Fibroblast of skin of right biceps (primary cell): ENCODE data around the gene RGS17.
"Not testable (repeated sequence)": the region's sequence is repeated elsewhere in the genome, so short reads cannot be mapped to it uniquely, and the experiment has no call there.

Experiments
- DNase-seq: peaks from one replicate; pipeline ENCODE4 v3.0.0-alpha.2; 2013

Gene RGS17

DNA sequence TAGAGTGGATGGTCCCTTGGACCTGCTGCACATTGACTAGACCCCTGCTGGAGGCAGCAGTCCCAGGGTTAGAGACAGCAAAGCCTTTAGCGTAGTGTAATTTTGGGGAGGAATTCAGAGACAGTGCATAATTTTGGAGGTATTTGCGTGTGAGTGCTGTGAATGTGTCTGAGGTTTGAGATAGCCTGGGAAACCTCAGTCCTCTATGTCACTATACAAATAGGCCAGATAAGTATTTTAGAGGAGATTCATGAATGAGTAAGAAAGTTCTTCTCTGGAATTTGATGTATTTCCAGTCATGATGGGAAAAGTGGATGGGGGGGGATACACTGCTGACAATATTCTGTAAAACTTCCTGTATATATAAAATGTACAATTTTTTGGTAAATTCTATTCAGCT, 102.8 kb downstream of the RGS17 start:
- DNase-seq = peak; percentile 60

- DNase-seq = no peak
Observed at GRCh38 chr6:153027480-153027879, 103.6 kb downstream of the RGS17 start.

GRCh38 chr6:153024709-153025017, 106.4 kb downstream of the RGS17 start:
- DNase-seq = no peak

DNA sequence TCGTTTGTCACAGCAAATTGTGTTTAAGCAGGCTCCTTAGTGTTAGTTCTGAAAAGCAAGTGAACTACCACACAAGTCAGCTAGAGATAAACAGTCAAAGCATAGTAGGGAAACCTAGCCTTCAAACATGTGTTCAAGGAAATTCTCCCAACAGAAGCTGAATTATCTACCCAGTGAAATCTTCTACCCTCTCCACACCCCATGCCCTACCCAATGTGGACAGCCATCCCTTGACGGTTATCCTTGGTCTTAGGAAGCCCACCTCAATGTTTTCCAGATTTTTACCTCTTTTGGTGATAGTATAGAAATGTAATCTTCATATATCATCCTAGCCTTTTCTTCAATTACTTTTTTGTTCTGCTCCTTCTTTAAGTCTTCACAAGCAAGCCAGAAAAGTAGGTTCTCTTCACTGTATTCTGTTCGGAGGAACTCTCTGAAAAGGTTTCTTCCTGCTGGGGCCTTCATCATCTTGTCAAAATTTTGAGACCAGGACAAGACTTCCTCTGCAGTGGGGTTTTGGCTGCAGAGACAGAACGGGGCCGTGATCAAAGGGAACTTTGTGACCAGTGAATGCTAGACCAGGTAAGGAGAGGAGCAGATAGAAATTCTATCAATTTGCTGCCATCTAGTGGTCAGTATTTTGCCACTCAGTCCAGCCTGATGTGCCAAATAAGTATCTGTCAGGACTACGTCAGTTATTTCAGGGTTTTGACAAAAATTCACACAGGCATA, 106.9 kb downstream of the RGS17 start:
- DNase-seq = peak; percentile 58

- no peak for DNase-seq
Observed at GRCh38 chr6:153018355-153018754, 112.7 kb downstream of the RGS17 start.

DNA sequence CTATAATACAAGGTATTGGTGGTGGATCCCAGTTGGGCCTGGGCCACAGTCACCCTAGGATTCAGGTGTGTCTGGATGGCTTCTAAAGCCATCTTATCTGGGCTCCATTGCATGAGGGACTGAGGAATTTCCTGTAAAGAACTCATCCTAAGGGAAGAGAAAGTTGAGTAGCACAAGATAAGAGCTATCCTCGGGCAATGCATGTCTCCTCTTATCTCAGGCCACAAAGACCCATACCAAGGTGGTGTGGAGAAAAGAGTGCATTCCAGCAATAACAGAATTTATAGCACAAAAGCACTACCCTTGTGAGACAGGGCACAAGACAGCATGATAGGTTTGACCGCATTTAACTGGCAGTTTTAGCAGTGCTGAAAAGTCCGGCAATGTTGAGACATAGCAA, 114.2 kb downstream of the RGS17 start:
- DNase-seq = no peak

DNA sequence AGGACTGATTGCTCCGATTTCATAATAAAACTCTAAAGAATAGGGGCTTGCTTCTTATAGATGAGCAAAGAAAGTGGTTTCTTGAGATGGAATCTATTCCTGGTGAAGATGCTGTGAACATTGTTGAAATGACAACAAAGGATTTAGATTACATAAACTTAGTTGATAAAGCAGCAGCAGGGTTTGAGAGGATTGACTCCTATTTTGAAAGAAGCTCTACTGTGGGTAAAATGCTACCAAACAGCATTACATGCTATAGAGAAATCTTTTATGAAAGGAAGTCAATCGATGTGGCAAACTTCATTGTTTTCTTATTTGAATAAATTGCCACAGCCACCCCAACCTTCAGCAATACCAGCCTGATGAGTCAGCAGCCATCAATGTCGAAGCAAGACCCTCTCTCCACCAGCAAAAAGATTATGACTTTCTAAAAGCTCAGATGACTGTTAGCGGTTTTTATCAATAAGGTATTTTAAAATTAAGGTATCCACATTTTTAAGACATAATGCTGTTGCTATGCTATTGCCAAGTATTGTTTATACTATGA, 115.9 kb downstream of the RGS17 start:
- no peak for DNase-seq

DNA sequence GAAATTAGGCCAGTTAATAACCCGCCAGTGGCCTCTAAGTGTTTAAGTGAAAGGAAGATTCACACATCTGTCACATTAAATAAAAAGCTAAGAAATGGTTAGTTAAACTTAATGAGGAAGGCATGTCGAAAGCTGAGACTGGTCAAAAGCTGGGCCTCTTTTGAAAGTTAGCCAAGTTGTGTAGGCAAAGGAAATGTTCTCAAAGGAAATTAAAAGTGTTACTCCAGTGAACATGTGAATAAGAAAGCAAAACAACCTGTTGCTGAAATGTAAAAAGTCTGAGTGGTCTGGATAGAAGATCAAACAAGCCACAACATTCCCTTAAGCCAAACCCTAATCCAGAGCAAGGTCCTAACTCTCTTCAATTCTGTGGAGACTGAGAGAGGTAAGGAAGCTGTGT, 117.6 kb downstream of the RGS17 start:
- no peak for DNase-seq

- DNase-seq = no peak
Observed at GRCh38 chr6:153012856-153013255, 118.2 kb downstream of the RGS17 start.

DNA sequence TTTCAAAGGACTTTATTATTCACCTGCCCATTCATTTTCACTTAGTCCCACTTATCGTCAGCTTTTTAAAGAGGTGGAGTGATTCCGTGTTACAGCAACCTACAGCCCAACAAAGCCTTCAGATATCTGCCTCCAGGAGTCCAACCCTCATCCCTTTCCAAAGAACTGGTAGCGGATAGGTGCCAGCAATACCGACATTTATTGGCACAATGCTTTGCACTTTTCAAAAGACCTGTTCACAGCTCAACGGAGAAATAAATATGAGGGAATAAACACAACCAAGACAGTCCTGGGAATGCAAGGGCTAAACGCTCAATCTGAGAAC, 127.8 kb downstream of the RGS17 start:
- DNase-seq = peak; percentile 10

DNA sequence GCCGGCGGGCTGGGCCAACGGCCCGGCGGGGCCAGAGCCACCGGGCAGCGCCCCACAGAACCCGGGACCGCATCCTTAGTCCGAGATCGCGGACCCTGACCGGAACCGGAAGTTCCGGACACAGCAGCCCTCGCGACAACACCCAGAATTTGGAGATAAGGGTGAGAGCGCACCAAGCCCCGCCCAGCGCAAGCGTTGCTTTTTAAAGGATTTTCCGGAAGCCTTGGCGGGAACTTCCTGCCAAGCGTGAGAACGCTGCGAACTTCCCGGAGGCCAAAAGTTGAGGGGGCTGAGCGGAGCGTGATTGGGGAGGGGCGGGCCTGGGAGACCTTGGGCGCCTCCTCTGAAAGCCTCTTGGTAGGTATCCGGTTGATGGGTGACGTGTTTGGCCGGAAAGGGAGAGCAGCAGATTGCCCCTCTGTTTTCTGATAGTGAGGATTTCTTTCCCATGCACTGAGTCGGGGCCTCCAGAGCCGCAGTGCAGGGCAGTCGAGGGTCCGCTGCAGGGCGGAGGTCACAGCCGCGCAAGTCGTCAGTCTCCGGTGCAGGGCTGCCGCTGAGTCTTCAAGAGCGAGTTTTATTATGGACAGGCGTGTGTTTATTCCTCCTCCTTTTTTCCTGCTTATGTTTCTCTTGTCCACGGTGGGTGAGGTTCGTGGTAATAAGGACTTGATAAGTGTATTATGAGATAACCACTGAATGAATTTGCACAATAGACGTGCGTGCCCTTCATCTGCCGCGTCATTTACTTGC, 128.3 kb downstream of the RGS17 start, which contains the start of gene MTRF1L:
Gene MTRF1L, minus strand, starts transcription at position 97 of the 753 bp plus-strand sequence. Its CDS starts 24 bp downstream, at position 73.
- peak; percentile 98 for DNase-seq

GRCh38 chr6:153001767-153002612, 129.1 kb downstream of the RGS17 start:
- no peak for DNase-seq

DNA sequence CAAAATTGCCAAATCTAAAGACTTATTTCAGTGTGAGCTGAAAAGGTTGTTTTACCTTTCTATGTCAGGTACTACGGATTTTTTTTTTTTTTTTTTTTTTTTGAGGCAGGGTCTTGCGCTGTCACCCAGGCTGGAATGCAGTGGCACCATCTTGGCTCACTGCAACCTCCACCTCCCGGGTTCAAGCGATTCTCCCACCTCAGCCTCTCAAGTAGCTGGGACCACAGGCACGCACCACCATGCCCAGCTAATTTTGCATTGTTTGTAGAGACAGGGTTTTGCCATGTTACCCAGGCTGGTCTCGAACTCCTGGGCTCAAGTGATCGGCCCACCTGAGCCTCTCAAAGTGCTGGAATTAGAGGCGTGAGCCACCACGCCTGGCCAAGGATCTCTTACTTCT, 130.3 kb downstream of the RGS17 start:
- not testable (repeated sequence) for DNase-seq

DNA sequence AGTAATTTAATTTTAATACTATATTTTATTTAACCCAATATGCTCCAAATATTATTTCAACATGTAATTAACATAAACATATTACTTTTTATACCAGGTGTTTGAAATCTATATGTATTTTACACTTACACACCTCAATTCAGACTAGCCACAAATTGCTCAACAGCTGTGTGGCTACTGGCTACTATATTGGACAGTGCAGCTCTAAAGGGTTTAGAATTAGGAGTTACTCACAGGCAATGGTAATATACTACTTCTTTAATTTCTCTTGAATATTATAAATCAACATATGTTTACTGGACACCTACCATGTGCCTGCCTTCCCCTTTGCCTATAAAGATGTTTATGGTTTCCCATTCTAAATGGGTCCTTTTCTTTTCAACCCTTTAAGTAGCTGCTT, 130.8 kb downstream of the RGS17 start:
- DNase-seq = no peak

DNA sequence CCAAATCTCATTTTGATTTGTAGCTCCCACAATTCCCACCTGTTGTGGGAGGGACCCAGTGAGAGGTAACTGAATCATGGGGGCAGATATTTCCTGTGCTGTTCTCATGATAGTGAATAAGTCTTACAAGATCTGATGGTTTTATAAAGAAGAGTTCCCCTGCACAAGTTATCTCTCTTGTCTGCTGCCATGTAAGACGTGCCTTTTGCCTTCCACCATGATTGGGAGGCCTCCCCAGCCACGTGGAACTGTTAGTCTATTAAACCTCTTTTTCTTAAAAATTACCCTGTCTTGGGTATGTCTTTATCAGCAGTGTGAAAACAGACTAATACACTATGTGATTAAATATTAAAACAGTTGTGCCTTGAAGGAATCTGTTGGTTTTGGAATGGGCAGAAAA, 131.5 kb downstream of the RGS17 start:
- not testable (repeated sequence) for DNase-seq

DNA sequence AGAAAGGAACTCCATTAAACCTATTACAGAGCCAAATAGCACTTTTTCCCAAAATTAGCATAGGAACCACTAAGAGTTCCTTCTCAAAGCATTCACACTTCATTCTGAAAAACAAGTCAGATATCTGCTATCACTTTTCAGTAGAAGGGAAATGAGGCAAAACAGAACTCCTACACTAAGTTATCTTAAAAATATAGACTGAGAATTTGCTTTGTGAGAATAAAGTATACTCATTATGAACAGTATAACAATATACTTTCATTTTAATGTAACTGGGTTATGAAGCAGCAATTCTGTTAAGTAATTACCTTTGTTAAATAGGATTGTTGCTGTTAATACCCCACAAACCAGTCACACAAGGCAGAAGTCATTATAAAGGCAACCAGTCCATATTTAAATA, 137.2 kb downstream of the RGS17 start:
- no peak for DNase-seq

DNA sequence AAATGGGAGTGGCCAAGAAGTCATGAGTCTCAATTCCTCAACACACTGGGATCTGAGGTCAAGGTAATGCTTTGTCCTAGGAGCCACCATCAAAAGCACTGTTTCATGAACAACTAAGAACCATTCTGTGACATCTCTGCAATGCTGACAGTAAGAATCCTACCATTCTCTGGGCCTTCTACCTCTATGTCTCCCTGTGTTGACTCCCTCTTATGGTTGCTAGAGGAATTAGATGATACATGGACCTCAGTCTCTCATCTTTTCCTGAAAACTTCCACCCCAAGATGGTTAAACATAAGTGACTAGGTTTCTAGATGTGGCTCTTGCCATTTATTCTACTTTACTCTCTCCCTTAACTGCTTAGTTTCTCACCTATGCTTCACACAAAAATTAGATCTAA, 137.7 kb downstream of the RGS17 start:
- DNase-seq = no peak

- DNase-seq = no peak
Observed at GRCh38 chr6:152986978-152987377, 144.1 kb downstream of the RGS17 start.

GRCh38 chr6:152985300-152985699, 145.8 kb downstream of the RGS17 start:
- DNase-seq = not testable (repeated sequence)

GRCh38 chr6:152984513-152984872, 146.6 kb downstream of the RGS17 start:
- peak; percentile 8 for DNase-seq

- peak; percentile 88 for DNase-seq
Observed at GRCh38 chr6:152983637-152984512, 147.2 kb downstream of the RGS17 start.

DNA sequence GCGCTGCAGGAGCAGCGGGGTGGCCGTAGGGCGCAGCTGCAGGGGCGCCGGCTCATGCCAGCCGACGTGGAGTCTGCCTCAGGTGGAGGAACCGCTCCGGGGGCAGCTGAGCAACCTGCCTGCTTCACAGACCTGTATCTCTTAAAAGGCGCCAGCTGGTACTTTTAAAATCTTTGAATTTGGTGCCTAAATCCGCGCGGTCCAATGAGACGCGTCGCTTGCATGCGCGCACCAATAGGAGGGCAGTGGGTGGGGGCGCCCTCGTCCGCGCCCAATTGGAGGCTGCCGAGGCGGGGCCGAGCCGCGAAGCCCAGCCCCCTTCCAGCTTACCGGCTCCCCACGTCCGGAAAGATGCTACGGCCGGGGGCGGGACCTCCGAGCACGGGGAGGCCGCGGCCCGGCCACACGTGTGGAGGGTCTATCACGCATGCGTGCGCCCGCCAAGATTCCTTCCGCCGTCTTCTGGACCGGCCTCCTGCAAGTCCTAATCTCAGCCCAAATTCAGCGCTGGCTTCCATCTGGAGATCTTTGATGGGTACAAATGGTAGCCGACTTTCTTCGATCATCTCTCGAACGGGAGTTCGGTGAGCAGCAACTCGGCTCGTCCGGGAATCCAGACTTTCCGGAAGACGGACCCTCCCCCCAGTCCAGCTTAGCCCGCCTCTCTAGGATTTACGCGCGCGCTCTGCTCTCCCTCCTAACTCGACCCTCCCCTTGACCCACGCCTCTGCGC, 148.0 kb downstream of the RGS17 start, which contains the start of gene FBXO5:
Gene FBXO5, minus strand, starts transcription at position 138 of the 733 bp plus-strand sequence. Its CDS starts 82 bp downstream, at position 56.
- peak; percentile 98 for DNase-seq
